WTC11 (cell line): ENCODE data around the gene MAP4K1.

ENCODE experiments used
- CTCF ChIP-seq: fragments of 200-600 bp; IDR thresholded peaks from 2 replicates; pipeline ENCODE4 v1.8.0; 2022; ENCODE audit warnings: antibody characterized with exemption
- MAX ChIP-seq: sonication (generic); formaldehyde crosslinking; IDR thresholded peaks from 2 replicates; pipeline ENCODE4 v1.8.0; 2022; ENCODE audit warnings: mild to moderate bottlenecking, missing genetic modification reagents
- TP53 ChIP-seq: sonication (generic); formaldehyde crosslinking; IDR thresholded peaks from 2 replicates; pipeline ENCODE4 v1.8.1; 2023; ENCODE audit warnings: mild to moderate bottlenecking, missing genetic modification reagents
- ZNF317 ChIP-seq: sonication (generic); formaldehyde crosslinking; IDR thresholded peaks from 2 replicates; pipeline ENCODE4 v1.8.1; 2023; ENCODE audit warnings: low read depth, mild to moderate bottlenecking, moderate library complexity, missing genetic modification reagents, borderline replicate concordance

- no peak for TF ChIP-seq TP53 (CRISPR knock-in tag)
- no peak for TF ChIP-seq CTCF
- TF ChIP-seq MAX, result no peak
- no peak for TF ChIP-seq ZNF317 (CRISPR knock-in tag)
Observed at GRCh38 chr19:38539751-38540150, 78.0 kb downstream of the MAP4K1 start.
